Chondrocyte (in vitro differentiated cells): Measurements from ENCODE around the gene C6orf52. TPM values are rescaled to one million over a fixed set of nuclear protein-coding genes. Genes with fewer than 3 reads are reported as not detected.
A peak's percentile ranks its signal among the peaks of the same experiment; 100 is the strongest.
"Not testable (repeated sequence)": the region's sequence is repeated elsewhere in the genome, so short reads cannot be mapped to it uniquely, and the experiment has no call there.

Experiments
- DNase-seq: peaks from one replicate; pipeline ENCODE4 v3.0.0; 2021; ENCODE audit warnings: mixed read lengths, low spot score
- H3K27ac Mint-ChIP-seq: one replicate; pipeline ENCODE4 v1.8.0; 2021; ENCODE audit warnings: mild to moderate bottlenecking, moderate library complexity, mixed read lengths; ENCODE audit not compliant: unreplicated experiment
- H3K27me3 Mint-ChIP-seq: 2 replicates; pipeline ENCODE4 v1.8.0; 2021; ENCODE audit warnings: low read depth, mixed read lengths
- H3K36me3 Mint-ChIP-seq: 2 replicates; pipeline ENCODE4 v1.8.0; 2021; ENCODE audit warnings: low read depth, mixed read lengths
- H3K4me1 Mint-ChIP-seq: 2 replicates; pipeline ENCODE4 v1.8.0; 2021; ENCODE audit warnings: low read depth, mild to moderate bottlenecking, mixed read lengths
- H3K4me3 Mint-ChIP-seq: one replicate; pipeline ENCODE4 v1.8.0; 2021; ENCODE audit warnings: mild to moderate bottlenecking, moderate library complexity, mixed read lengths; ENCODE audit not compliant: unreplicated experiment
- H3K9me3 Mint-ChIP-seq: 2 replicates; pipeline ENCODE4 v1.8.0; 2021; ENCODE audit warnings: low read depth, mixed read lengths
- long read RNA-seq: library from polyadenylated mRNA; stranded (forward); transcript quantifications from one replicate; pipeline ENCODE4 v2.0.0, GENCODE V29; 2021
- total RNA-seq: library from RNA; stranded (reverse); gene quantifications from 3 replicates; pipeline ENCODE4 v1.2.1, GENCODE V29; 2021
- TF ChIP-seq, protein P1 (sequence below): fragments of 200-600 bp; sonication (generic); IDR thresholded peaks from 2 replicates; pipeline ENCODE4 v1.5.0; 2021; ENCODE audit warnings: antibody characterized with exemption, mild to moderate bottlenecking, moderate library complexity

C6orf52 gene
- total RNA-seq: 0.82 to 0.97 TPM in 2 of 3 replicates, not detected in the other
- long read RNA-seq, partial matches to known transcripts: 0 of 1 reads
- long read RNA-seq, other reads (novel, unspliced or antisense): 1 of 1 reads

DNA sequence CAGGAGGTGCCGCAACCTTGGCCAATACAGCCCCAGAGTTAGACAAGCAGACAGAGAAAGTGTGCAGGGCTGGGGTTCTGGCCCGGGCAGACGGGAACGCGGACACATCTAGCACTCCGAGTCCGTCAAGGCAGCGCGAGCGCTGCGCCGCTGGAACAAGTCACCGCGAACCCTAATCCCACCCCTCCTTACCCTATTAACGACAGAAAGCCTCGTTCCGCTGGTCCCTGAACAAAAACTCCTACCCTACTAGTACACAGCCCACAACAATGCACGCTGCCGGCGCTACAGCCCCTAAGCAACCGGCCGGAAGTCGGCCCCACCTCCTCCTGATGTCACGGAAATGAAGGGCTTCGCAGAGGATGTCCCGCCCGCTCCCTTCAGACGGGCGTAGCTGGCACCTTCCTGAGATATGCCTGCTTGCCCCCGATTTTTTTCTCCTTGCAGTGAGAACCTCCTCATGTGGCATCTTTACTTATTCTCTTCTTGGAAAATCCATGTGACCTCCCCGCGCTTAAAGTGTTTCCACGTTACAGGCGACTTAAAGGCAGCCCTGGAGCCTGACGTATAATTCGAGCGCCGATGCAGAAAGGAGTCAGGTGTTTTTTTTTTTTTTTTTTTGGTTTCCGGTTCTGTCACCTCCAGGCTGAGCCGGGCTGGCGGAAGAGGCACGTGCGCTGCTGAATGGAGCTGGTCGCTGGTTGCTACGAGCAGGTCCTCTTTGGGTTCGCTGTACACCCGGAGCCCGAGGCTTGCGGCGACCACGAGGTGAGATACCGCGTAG, at the start of gene C6orf52, which contains the start of gene PAK1IP1:
Gene C6orf52 (minus strand): TSS at position 315 of the 784 bp plus-strand sequence. CDS start 7,066 bp downstream, outside the sequence.
Gene PAK1IP1 (plus strand): TSS at position 671 of the 784 bp plus-strand sequence. CDS start 14 bp downstream, at position 685.
- peaks cover 2% of the 10 kb centered on the region for H3K36me3 Mint-ChIP-seq
- H3K27me3 Mint-ChIP-seq: no peaks in the 10 kb centered on the region
- H3K9me3 Mint-ChIP-seq: no peaks in the 10 kb centered on the region
- H3K27ac Mint-ChIP-seq: peak within 1 kb of the TSS; percentile 100
- DNase-seq: peak; percentile 95
- H3K4me1 Mint-ChIP-seq: peaks cover 36% of the 10 kb centered on the region
- H3K4me3 Mint-ChIP-seq: peak within 1 kb of the TSS; percentile 99
- TF ChIP-seq, protein P1, sequence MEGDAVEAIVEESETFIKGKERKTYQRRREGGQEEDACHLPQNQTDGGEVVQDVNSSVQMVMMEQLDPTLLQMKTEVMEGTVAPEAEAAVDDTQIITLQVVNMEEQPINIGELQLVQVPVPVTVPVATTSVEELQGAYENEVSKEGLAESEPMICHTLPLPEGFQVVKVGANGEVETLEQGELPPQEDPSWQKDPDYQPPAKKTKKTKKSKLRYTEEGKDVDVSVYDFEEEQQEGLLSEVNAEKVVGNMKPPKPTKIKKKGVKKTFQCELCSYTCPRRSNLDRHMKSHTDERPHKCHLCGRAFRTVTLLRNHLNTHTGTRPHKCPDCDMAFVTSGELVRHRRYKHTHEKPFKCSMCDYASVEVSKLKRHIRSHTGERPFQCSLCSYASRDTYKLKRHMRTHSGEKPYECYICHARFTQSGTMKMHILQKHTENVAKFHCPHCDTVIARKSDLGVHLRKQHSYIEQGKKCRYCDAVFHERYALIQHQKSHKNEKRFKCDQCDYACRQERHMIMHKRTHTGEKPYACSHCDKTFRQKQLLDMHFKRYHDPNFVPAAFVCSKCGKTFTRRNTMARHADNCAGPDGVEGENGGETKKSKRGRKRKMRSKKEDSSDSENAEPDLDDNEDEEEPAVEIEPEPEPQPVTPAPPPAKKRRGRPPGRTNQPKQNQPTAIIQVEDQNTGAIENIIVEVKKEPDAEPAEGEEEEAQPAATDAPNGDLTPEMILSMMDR: peak; percentile 40

- TF ChIP-seq, protein P1: no peak
- no peaks in the 10 kb centered on the region for H3K9me3 Mint-ChIP-seq
- peaks cover 13% of the 10 kb centered on the region for H3K4me1 Mint-ChIP-seq
- no peak for DNase-seq
- no peak overlapping the region for H3K27ac Mint-ChIP-seq
- H3K4me3 Mint-ChIP-seq: no peak overlapping the region
- H3K27me3 Mint-ChIP-seq: no peaks in the 10 kb centered on the region
- H3K36me3 Mint-ChIP-seq: peaks cover 2% of the 10 kb centered on the region
These were observed 49.1 kb upstream of the C6orf52 start for GRCh38 chr6:10743515-10743914.

- H3K9me3 Mint-ChIP-seq: no peaks in the 10 kb centered on the region
- H3K4me1 Mint-ChIP-seq: peaks cover 6% of the 10 kb centered on the region
- H3K27ac Mint-ChIP-seq: no peak overlapping the region
- TF ChIP-seq, protein P1: no peak
- H3K27me3 Mint-ChIP-seq: no peaks in the 10 kb centered on the region
- peaks cover 2% of the 10 kb centered on the region for H3K36me3 Mint-ChIP-seq
- DNase-seq: no peak
- H3K4me3 Mint-ChIP-seq: no peak overlapping the region
These were observed 47.8 kb upstream of the C6orf52 start for GRCh38 chr6:10742251-10742650.

GRCh38 chr6:10741643-10742042, 47.2 kb upstream of the C6orf52 start:
- not testable (repeated sequence) for DNase-seq, H3K36me3 Mint-ChIP-seq, H3K4me1 Mint-ChIP-seq, H3K27me3 Mint-ChIP-seq, H3K9me3 Mint-ChIP-seq, H3K4me3 Mint-ChIP-seq, H3K27ac Mint-ChIP-seq

GRCh38 chr6:10740061-10740460, 45.6 kb upstream of the C6orf52 start:
- peaks cover 6% of the 10 kb centered on the region for H3K4me1 Mint-ChIP-seq

More at GRCh38 chr6:10740061-10740460, 45.6 kb upstream of the C6orf52 start:
- Mint-ChIP-seq H3K27me3 (no peaks in the 10 kb centered on the region), H3K4me3 (no peak overlapping the region), H3K27ac (no peak overlapping the region), H3K36me3 (no peaks in the 10 kb centered on the region), H3K9me3 (no peaks in the 10 kb centered on the region)
- no peak for DNase-seq
- TF ChIP-seq, protein P1: no peak
